HG03039 (cell line): ENCODE data around the gene PAX8.

Experiments used
- ATAC-seq: cut with Tn5 transposase; IDR thresholded peaks from one replicate; pipeline ENCODE4 v1.9.1; 2021; ENCODE audit warnings: mild to moderate bottlenecking, moderate library complexity; ENCODE audit not compliant: unreplicated experiment

PAX8 gene

DNA sequence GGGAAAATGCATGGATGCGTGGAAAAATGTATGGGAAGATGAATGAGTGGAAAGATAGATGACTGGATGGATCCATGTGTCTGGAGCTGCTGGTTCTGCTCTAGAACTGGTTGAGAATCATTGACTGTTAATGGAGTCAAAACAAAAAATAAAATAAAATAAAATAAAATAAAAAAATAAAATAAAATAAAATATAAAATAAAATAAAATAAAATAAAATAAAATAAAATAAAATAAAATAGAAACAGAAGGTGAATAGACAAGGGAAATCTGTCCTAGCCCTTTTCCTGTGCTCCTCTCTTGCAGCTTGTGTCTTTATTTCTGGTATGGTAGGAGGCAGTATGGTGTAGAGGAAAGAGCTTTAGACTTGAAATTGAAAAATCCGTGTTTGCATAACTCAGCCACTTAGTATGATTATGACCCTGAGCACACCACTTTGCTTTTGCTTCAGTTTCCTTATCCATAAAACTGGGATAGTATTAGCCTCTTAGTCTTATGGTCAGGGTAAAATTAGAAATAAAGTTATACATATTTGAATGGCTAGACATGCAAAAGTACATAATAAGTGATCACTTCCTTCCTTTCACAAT, 54.0 kb downstream of the PAX8 start:
- ATAC-seq = no peak

DNA sequence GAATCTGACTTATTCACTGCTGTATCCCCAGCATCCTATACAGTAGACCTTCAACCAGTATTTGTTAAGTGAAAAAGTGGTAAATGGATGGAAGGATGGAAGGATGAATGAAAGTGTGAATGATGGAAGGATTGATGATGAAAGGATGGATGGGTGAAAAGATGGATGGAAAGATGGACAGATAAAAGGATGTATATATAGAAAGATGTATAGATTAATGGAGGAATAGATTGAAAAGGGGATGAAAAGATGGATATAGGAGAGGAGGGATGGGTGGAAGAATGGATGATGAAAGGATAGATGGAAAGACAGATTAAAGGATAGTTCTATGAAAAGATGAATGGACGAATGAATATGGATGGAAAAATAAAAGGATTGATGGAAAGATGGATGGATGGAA, 54.9 kb downstream of the PAX8 start:
- ATAC-seq = no peak

DNA sequence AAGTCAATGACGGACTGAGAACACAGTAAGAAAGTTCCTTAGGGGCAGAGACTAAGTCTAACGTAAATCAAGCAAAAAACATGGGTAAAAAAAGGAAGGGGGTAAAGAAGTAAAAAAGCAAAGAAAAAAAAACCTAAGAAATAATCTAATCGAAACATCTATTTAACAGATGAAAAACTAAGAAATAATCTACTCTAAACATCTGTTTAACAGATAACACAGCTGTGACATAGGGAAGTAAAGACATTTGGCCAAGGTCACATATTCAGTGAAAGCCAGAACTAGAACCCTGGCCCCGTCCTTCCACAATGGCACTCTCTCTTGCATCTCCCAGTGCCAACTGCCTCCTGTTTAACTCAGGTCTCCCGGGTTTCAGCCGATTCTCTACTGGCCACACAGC, 56.9 kb downstream of the PAX8 start:
- no peak for ATAC-seq

DNA sequence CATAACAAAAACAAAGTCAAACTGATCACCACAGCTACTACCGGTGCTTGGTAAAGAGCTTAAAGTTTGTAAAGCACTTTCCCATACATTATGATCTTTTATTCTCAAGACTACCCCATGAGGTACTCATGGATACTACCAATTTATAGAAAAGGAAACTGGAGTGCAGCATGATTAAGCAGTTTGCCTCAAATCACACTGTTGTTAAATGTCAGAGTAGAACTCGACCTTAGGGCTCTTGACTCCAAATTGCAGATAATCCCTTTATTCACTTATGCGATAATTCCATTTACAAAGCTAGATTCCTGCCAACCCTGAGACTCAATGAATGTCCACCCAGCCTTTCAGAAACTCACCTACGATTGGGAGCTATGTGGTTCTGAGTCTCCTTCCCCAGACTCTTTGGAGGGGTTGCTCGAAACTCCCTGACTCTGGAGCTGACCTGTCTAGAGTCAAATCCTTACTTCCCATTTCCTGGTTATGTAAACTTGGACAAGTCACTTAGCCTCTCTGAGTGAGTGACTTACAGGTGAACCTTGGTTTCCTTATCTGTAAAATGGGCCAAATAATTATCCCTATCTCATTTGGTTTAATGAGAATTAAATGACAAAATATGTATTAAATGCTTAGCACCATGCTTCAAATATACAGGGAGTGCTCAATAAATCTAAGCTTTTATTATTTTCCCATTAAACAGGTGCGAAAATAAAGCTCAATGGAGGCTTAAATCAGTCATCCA, 57.6 kb downstream of the PAX8 start:
- ATAC-seq = no peak

DNA sequence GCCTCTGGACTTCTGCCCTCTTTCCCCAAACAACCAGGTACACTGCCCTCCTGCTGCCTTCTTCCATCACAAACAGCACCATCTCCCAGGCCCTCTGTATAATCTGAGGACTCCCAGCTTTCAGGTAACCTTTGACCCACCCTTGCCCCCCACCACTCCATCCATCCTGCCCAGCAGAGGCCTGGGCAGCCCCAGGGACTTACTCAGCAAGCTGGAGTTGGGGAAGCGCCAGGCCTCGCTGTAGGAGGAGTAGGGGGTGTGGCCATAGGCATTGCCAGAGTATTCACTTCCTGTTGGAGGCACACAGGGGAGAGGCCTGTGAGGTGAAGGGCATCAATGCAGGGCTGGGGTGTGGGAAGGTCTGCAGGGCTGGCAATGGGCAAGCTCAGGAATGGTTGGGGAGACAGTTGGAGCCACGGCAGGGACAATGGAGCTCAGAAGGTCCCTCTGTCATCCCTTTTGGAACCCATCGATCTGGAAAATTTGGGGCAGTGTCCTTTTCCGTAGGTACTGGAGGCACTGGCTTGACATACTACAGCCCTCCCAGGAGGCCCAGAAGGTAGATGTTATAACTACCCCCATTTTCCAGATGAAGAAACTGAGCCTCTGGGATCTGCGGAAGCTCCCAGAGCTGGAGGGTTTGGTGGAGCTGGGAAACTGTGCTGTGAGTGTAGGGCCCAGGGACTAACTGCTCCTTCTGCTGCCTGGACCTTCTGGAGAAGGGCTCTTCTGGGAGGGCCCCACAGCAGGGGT, 58.7 kb downstream of the PAX8 start:
- no peak for ATAC-seq

DNA sequence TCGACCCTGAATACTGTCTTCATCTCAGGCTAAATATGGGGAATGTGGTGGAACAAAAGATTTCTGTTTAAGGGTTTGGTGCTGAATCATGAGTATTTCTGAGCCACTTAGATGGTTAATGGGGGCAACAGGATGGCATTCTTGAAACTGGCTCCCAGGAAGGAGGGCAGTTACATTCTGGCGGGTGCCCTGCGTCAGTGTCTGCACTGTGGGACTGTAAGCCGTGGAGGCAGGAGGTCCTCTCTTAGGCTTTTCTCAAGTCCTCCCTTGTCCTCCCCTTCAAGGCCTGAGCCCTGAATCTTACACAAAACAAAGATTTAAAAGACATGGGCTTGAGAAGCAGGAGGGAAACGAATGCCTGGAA, 59.2 kb downstream of the PAX8 start:
- ATAC-seq = no peak

DNA sequence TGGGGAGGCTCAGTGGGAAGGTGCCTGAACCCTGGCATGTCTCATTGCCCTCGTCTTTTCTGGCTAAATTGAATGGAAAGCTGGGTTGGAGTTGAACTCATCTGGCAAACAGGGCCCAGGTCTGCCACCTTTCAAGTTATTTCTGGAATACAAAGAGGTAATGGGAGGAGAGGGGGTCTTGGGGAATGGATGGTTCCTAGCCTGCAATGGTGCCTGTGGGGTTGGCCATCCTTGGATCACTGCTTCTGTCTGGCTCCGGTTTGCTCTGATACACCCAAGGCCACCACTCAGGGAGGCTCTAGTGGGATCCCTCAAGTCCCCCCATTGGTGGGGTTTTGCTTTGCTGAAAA, 59.7 kb downstream of the PAX8 start:
- ATAC-seq = no peak

DNA sequence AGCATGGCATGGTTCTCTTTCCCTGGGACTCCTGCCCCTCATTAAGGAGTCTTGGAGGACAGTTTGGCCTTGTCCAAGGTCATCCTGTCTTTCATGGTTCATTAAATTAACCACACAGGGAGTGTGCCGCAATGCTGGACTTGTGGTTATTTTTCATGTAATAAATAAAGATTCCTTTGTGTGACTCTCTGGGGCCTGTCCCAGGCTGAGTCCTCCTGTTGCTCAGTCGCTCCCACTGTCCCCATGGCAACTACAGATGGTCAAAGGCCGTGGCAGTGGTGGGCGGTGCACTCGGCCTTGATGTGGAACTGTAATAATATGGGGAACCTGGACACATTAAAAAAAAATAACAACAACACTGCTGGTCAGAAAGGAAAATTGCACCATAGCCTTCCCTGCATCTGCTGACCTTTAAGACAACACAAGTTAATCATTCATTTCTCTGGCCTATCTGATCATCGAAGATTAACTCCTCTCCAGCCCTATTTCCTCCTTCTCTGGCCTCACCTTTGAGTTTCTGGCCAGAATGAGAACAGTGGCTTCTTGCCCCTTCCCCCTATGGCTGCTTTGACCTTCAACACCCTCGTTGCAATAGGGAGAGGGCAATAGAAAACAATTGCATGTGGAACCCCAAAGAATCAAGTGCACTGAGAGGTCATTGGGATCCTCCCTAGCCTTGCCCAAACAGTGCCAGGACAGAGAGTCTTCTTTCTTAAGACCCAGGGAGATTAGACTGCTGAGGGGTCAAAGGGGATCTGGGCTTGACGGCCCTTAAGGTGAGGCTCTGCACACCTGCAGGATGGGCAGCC, 60.2 kb downstream of the PAX8 start:
- no peak for ATAC-seq

DNA sequence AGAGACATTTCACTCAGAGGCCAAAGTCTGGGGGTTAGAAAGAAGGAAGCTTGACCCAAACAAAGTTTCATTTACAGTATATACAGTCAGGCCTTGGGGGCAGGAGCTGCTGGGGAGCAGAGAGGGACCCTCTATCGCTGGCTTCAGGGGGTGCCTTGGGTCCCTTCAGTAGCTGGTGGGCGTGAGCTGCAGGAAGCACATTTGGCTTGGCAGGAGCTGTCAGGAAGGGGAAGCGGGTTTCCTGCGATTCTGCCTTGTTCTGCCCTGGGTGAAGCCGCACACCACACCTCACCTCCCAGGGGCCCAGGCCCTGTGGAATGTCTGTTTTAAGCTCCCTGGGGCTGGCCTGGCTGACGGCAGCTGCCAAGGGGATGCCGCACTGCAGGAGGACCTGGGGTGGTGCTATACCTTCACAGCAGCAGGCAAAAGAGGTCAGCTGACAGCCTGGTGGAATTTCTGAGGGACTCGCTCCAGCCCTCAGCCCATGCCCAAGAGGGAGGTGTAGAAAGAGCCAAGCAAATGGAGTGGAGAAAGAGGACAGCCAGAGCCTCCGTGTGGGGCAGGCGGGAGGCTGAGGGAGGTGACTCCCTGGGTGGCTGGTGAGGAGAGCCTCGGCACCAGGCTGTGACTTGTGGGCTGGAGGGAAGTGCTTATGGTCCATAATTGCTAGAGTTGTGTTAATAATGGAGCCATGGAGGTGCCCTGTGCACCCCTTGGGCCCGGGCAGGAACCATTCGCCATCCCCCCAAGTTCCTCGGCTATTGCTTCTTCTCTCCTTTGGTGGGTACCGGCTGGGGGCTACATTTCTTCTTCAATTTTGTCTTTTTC, 61.1 kb downstream of the PAX8 start:
- ATAC-seq = no peak

DNA sequence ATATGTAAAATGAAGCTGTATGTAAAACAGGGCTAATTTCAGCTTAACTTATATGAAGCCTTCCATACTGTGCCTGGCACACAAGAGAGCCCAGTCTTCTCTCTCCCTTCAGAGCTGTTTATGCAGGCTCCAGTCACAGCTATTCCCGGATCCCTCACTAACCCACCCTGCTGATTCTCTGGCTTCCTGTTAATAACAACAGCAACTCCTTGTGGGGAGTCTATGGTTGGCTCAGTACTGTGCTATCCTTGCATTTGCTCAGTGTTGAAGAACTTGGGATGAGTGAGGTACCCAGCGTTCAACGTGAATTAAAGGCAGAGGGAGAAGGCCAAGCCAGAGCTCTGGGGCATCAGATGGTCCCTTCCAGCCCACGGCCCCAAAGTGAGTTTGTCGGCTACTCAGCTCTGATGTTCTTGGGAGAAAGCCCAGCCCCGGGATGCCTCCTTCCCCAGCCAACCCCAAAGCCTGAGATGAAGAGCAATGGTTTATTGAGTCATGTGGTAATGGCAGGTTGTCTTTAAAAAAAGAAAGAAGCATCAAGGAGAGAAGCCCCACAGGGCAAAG, 61.7 kb downstream of the PAX8 start:
- ATAC-seq = no peak

DNA sequence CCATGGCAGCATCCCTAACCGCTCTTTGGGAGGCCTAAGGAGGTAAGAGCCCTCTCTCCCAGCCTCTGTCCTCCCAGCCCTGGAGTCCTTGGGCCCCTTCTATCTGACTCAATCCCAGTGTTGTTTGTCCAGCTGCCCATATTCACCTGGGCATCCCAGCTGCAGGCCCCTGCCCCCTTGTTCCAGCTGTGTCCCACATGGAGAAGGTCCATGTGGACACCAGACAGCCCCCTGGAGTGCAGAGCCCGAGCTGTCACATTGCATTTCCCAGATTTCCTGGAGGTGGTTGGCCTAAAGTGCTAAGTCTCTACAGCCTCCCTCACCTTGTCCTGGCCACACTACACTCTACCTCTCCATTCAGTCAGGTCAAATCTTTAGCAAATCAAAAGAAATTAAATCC, 62.4 kb downstream of the PAX8 start:
- no peak for ATAC-seq

DNA sequence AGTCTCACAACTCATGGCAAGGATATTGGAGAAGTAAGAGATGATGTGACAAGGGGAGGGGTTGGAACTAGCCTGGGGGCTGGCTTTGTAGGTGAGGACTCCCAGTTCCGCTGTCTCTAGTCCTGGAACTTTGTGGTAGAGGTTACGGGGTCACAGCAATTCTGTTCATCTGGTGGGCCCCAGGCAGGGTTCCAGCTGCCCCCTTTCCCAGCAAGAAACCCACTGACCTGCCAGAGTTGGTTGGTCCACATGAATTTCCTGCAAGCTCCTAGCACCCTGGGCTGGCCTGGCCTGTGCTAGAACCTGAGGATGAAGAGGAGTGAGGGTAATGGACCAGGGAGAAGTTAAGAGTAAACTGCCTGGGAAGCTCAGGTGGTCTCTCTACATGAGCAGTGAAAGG, 63.7 kb downstream of the PAX8 start:
- ATAC-seq = no peak

DNA sequence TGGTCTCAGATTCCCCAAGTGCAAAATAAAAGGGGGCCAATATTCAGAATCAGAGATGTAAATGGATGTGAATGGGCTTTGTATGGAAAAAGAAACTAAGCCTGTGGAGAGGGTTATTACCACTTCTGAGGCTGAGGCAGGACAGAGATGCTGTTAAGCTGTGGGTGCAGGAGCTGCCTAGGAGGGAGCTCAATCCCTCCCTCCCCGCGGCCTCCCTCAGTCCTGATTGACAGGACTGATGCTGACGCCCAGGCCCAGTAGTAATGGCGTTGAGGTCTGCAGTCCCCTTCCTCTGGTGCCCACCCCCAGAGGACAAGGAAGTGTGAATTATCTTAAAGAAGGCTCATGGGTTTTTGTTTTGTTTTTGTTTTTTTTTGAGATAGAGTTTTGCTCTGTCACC, 64.6 kb downstream of the PAX8 start:
- ATAC-seq = no peak

DNA sequence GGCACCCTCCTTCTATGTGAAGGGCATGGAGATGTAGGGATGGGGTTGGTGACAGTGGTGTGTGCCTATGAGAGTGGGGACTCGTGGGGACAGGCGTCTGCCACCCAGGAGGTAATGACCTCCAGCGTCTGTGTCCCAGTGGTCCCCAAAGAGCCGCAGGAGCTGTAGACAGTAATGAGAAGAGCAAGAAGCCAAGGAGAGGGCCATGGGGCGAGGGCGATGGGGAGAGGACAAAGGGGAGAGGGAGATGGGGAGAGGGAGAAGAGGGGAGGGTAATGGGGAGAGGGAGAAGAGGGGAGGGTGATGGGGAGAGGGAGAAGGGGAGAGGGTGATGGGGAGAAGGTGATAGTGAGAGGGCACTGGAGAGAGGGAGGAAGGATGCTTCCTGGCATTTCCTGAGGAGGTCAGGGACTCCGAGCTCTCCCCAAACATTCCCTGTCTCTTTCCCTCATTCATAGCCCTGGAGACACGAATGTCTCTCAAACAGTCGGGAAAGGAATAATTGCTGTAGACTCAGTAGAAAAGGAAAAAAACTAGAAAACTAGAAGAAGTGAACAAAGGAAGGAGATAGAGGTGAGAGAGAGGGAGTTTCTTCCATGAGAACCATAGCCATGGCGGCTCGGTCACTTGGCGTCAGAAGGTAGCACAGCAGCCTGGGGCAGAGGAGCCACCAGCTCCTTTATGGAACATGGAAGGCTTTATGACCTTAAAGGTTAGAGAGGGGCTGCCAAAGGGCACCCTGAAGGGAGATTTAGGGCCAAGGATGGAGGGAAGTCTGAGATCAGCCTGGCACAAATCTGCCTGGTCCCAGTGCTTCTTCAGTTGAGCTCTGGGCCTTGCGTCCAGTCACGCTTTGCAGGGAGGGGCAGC, 65.4 kb downstream of the PAX8 start:
- no peak for ATAC-seq

DNA sequence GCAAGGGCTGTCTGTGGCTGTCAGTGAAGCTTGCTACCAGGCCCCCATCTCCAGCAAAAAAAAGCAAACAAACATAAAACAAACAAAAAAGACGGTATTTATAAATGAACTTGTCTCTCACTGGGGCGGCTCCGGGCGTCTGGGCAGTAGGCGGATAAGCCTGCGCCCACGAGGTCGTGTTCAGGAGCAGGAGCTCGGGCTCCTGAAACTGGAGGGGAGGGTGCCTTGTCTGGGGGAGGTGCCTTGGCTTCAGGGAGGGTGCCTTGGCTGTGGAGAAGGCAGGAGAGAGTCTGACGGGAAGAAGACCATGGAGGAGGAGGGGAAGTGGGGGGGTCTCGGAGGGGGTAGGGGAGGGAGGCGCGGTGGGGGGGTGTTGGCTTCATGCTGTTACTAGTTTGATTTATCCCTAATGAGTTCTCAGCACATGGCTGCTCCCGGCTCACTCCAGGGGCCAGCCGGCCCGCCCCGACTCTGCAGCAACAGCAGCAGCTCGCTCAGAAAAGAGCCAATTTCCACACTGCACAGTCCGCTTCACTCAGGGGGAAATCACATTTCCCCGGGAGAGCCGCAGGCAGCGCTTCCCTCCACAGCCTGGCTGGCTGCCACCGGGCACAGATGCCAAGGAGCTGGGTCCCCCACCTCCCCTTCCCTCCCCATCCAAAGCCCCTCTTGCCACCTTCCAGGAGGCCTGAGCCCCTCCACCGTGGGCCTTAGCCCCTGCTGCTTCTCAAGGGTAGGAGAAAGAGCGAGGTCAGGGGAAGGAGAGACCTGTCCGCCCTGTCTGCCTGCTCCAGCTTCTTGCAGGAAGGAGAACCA, 66.3 kb downstream of the PAX8 start:
- ATAC-seq = no peak

DNA sequence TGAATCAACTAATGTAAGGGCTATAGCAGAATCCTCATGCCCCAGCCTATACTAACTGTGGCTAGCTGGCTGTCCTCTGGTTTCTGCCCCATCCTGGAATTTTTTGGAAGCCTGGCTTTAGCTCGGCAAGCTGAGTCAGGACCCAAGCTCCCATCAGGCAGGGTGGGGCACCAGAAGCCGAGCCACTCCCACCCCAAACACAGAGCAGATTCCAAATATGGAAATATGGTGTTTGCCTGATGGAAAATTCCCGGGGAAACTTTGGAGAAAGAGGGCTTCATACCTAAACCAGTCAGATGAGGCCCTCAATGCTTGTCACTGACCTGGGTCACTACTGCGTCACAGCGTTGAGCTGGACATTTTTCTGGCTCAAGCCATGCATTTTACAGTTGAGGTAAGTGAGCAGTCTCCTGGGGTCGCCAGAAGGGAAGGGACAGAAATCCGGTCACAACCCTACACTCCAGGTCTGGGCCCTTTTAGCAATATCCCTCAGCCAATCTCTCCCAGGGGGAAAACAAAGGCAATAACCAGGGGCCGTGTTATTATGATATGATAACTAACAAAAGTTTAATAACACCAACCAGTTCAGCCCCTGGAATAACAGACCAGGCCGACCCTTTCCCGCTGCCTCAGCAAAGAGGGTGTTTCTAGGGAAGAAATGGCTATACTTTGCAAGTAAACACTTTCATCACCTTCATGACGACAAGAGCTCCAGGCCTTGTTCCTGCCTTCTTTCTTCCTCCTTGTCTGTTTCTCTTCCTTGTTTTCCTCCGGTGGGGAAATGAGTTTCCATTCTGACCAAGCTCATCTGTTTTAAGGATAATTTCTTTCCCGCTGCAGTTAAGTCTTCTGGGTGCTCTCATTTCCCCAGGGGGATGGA, 67.3 kb downstream of the PAX8 start:
- no peak for ATAC-seq

DNA sequence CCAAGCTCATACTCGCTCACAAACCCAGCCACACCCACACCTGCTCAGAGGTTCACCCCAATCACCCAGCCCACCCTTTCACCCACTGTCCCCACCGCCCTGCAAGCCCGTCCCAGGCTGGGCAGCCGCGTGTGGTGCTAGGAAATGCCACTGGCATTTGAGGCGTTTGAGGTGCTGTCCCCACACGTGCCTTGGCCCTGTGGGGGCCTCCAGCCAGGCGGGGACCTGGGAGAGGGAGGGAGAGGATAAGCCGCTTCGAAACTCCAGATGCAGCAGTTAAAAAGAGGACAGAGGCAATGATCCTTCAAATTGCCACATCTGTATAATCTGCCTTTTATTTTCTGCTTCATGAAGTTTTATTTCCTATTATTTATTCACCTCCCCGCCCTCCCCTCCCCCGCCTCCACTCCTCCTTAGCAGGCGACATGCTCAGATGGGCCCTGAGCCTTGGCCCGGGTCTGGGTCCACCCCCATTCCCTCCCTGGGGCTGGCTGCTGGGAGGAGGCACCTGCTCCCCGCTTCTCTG, 69.0 kb downstream of the PAX8 start:
- ATAC-seq = no peak
